NCI-H1105 treated with DMSO at 0.1 percent for 48 hours (cell line): Measurements from ENCODE around the gene SHPK.

Source experiments
- DNase-seq: peaks from one replicate; lab custom pipeline; 2025; lab: John Stamatoyannopoulos, UW

SHPK gene, protein sequence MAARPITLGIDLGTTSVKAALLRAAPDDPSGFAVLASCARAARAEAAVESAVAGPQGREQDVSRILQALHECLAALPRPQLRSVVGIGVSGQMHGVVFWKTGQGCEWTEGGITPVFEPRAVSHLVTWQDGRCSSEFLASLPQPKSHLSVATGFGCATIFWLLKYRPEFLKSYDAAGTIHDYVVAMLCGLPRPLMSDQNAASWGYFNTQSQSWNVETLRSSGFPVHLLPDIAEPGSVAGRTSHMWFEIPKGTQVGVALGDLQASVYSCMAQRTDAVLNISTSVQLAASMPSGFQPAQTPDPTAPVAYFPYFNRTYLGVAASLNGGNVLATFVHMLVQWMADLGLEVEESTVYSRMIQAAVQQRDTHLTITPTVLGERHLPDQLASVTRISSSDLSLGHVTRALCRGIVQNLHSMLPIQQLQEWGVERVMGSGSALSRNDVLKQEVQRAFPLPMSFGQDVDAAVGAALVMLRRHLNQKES

DNA sequence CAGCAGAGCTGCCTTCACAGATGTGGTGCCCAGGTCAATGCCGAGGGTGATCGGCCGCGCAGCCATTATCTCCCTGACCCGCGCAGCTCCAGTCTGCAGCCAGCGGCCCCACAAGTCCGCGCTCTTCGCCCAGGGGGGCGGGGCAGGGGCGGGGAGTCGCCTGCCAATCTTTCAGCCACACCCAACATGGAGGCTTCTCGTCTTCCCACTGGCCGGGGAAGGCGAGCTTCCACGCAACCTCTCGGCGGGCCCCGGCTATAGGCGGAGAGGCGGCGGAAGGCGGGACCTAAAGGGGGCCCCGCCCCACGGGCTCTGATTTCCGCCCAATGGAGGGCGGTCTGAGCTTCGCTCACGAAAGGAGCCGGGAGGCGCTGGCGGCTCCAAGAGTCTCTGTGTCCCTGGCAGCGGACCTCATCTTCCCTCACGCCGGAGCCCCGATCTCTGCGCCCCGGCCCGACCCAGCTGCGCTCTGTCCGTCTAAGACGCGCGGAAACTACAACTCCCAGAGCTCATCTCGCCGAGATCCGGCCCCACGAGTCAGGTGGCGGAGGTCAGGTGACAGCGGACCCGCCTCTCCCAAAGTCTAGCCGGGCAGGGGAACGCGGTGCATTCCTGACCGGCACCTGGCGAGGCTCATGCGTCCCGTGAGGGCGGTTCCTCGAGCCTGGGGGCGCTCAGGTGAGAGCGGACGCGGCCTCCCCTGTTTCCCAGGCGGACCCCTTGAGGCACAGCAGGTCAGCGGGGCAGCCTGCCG lies at the start of gene SHPK, which contains the start of gene CTNS:
SHPK (minus strand) TSS at position 97 of the 754 bp plus-strand sequence; CDS start at position 66, 31 bp downstream.
CTNS (plus strand) TSS at position 607 of the 754 bp plus-strand sequence. CDS start 3,447 bp downstream, outside the sequence.
- DNase-seq = peak; percentile 78

DNA sequence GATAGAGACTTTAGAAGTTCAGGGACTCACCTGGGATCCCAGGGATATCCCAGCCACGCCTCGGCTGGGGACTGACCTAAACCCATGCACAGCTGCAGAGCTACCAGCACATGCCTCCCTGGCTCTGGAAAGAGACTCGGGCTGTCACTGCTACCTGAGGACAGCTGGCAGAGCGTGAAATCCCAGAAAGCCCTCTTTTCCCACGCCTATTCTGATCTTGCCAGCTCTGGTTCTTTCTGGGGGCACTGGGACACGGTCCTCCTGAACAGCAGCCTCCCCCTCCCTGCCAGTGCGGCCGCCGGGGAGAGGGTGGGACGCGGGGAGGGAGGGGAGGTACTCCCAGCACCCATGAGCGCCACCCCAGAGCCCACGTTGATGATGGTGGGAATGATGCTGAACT lies 49.1 kb upstream of the SHPK start:
- no peak for DNase-seq

DNA sequence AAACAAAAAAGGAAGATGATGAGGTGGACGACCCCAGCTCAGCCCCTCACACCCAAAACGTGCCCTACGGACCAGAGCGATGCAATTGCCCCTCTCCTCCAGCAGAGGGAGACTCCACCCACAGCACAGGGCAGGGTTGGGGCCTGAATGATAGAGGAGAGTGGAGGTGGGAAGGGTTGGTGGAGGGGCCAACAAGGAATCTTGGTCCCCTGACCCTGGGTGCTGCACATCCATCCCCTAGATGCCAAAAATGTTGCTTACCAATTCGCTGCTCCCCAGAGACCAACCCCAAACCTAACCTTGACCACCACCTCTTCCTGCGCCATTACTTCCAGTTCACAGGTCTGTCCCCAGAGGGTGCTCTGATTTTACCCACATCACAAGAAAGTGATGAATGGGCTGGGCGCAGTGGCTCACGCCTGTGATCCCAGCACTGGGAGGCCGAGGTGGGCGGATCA lies 47.0 kb upstream of the SHPK start:
- DNase-seq = peak; percentile 7

DNA sequence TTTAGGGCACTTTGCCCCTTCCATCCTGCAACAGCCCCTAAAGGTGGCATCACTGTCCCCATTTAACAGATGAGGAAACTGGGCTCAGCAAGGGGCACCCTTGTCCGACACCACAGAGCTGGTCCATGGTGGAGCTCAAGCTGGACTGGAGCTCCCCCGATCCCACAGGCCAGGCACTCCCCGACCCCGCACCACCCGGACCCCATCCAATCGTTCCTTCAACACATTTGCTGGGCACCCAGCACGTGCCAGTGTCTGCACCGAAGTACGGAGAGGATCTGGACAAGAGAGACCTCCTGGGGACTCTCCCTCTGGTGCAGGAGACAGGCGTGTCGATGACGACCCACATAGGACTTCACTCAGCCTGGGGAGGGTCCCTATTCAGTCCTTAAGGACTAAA lies 46.0 kb upstream of the SHPK start:
- no peak for DNase-seq

DNA sequence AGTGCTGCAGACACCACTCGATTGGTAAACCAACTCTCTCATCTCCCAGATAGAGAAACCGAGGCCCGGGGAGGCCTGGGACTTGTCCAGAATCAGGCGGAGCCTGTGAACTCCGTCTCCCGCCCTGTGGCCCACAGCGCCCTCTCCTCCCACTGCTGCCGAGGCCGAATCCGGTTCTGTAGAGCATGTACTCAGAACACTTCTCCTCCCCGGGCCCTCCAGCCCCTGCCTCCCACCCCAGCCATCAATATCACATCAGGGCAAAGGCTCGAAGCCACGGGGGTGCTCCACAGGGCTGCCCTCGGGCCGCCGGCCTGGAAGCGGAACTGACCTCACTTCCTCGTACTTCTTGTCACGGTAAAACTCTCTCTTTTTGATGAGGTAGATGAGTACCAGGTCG lies 45.5 kb upstream of the SHPK start:
- no peak for DNase-seq

DNA sequence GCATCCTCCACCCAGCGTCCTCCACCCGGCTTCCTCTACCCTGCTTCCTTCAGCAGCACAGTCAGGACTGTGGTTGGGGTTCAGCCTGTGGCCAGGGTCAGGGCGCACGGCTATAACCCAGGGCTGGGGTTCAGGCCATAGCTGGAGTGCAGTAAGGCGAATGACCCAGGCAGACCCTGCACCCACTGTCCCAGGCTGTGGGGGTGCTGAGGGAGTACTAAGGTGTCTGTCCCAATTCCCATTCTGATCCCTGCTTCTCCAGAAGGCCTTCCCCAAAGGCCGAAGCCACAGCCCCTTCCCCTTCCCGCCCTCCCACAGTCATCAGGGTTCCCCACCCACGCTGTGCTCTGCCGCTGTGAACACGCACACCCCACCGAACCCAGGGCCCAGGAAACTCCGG lies 45.0 kb upstream of the SHPK start:
- DNase-seq = no peak

DNA sequence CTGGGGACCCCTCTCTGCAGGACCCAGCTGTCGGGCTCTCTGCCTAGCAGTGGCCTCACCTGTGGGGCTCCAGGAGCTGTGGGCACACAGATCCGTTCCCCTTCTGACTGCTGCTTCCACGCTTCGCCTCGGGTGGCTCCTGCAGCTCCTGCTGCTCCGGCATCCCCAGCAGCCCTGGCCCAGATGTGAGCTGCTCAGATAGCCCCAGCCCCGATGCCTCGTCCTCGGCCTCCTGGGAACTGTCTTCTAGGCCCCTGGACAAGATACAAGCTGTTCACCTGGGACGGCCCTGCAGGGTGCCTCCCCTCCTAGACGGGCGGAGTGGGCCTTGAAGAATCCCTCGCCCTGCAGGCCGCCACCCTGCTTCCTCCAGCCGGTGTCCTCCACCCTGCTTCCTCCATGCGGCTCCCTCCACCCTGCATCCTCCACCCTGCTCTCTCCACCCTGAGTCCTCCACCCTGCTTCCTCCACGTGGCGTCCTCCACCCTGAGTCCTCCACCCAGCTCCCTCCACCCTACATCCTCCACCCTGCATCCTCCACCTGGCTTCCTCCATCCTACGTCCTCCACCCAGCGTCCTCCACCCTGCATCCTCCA lies 43.6 kb upstream of the SHPK start:
- DNase-seq = no peak

DNA sequence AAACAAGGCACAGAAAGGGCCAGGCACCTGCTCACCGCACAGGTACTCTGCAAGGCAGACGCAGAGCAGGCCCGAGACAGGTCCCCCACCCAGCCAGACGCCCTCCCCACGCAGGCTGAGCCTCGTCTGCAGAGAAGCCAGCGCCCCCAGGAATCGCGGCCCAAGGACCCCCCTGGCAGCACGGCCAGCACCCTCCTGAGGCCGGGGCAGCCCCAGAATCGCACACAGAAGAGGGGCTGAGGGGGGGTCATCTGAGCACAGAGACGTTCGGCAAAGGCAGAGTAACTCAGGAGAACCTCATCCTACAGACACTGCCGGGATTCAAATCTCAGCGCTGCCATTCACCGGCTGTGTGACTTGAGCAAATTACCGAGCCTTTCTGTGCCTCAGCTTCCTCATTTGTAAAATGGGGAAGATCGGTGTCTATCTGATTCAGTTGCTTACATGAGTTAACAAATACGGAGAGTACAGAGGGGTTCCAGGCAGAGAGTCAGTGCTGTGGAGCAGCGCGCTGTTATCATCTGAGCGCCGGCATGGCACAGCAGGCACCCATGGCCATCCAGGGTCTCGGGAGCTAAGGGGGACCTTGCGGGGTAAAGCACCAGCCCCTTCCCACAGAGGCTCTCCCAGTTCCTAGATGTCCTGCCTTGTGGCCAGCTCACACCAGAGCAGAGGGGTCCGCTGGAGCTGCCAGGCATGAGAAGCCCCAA lies 42.9 kb upstream of the SHPK start:
- no peak for DNase-seq

DNA sequence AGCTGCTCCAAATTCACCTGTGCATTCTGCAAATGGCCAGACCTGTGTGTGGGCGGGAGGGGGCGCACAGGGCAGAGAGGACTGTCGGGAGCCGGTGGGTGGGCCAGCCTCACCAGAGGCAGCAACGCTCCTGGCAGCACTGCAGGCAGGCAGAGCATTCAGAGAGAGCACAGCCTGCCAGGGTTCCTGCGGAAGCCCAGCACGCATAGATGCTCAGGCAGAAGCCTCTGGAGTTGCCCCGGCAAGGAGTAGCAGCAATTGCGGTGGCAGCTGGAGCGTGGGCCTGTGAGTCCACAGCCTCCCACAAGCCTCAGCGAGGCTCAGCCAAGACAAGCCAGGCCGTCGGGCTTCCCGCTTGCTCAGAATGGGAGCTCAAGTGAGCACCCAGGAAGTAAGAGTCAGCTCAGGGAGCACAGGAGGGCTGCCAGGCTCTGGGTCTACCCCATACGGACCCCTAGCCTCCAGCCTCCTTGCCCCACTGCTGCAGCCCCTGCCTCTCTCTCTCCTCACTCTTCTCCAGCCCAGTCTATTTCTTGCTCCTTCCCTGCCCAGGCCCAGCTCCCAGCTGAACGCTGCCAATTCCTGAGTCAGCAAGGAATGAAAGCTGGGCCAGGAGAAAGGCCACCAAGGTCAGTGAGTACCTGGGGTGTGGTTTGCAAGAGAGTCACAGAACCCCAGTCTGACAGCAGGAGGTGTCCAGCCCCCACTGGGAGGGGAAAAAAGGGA lies 42.2 kb upstream of the SHPK start:
- no peak for DNase-seq

DNA sequence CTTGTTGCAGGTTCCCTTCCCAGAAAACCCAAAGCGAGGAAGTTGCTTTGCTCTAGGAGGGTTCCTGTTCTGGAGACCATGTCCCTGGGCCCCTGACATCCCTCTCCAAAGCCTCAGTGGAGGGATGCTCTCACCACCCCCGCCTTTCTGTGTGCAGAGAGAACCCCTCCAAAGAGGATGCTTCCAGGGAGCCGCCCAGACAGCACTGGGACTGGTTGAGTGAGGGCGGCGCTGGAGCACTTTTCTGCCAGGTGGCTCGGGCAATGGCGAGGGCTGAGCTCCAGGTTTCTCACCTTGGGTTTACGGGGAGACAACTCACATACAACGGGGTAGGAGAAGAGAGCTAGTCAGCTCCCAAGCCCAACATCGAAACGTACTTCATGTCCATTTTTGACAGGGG lies 39.8 kb upstream of the SHPK start:
- no peak for DNase-seq

DNA sequence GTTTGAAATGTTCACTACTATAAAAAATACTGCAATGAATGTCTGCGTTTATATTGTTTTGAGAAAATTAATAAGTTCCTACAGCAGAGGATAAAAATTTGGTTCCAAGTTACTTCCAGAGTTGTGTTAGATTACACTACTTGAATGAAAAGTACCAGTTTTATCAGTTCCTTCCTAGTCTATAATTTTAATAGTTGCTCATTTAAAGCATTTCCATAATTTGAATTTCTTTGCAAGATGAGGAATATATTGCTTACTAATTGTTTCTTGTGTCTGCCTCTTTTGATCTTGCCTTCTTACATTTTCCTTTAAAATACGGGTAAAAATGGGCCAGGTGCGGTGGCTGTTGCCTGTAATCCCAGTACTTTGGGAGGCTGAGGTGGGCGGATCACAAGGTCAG lies 36.5 kb upstream of the SHPK start:
- no peak for DNase-seq

DNA sequence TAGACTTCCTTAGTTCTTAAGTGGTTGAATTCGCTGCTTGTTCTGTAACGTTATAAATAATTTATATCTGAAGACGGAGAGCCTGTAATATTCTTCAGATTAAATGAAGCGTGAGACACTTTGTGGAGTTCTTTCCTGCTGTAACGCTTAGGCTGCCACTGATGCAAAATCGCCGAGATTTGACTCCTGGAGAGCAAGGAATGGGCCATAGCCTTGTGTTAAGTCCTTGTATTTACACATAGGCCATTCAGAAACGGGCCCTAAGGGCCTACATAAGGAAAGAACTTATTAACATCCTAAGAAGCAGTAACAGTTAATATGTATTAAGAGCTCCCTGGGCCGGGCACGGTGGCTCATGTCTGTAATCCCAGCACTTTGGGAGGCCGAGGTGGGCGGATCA lies 33.5 kb upstream of the SHPK start:
- no peak for DNase-seq

DNA sequence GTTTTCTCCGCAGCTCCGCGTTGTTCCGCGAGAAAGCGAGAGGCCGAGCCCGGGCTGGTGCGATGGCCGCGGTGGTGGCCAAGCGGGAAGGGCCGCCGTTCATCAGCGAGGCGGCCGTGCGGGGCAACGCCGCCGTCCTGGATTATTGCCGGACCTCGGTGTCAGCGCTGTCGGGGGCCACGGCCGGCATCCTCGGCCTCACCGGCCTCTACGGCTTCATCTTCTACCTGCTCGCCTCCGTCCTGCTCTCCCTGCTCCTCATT lies 33.0 kb upstream of the SHPK start:
- no peak for DNase-seq

DNA sequence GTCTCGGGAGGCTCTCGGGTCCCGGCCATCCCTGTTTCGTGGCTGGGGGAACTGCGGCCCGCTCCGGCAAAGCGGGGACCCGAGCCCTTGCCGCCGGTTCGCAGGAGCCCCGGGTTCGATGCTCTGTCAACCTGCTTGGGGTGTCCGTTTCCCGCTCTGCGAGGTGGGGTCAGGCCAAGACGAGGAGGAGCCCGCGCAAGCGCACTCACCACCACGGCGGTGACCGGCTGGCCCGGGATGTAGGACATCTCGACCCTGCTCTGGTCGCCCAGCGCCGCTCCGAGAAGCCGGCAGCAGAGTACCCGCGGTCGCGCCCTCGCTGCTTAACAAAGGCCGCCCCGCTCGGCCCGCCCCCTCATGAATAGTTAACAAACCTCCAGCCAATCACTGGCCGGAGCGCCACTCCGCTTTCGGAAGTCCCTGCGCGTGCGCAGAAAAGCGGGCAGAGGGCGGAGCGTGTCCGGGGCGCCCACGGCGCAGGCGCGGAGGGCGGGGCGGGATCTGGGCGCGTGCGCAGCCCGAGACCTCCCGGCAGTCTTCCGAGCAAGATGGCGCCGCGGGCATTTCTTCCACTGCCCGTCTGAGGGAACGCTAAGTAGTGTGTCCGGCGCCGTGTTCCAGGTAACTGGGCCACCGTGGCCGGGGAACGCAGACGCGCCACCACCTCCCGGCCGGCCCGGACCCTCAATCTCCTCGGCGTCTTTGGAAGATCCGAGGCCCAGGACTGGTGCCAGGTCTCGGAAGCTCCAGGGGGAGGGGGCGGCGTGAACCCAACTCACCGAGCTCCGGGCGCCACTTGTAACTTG lies 32.4 kb upstream of the SHPK start, which contains the start of the genes EMC6 and TAX1BP3:
EMC6 (plus strand) TSS at position 534 of the 806 bp plus-strand sequence. CDS start 335 bp downstream, outside the sequence.
TAX1BP3 (minus strand) TSS at position 300 of the 806 bp plus-strand sequence; CDS start at position 248, 52 bp downstream.
- peak; percentile 89 for DNase-seq

DNA sequence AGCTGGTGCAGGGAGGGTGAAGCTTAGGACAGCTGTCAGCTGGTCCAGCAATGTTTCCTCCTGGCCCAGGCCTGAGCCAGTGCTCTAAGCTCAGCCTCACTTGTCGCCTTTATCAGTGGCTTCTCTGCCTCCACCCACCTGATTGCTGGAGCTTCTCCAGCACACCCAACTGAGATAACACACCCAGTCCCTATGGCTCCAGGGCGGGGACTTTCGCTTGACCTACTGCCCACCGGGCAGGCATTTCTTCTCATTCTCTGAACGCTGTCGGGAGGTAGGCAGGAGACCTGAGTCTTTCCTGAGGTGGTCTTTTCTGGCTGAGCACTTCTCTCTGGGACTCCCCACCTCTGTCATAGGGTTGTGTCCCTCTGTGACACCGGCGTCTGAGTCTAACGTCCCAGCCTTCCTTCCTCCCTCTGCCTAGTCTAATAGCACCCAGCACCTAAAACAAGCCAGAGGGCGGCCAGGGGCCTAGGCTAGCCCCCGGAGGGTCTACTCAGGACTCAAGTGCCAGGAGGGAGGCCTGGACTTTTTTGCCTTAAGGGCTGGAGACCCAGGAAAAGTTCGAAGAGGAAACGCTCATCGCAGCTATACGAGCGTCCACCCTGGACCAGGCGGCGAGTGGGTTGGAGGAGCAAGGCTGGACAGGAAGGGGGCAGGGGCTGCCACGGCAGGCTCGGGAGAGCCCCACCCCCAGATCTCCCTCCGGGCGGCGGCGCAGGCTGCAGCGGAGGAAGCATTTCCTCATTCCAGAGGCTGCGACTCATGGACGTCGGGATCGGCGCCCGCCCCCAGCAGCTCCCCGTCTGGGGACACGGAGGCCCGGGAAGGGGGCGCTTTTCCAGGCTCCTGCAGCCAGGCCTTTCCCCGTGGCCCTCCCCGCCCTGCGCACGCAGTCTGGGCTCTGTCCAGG lies 31.6 kb upstream of the SHPK start:
- DNase-seq = peak; percentile 22

DNA sequence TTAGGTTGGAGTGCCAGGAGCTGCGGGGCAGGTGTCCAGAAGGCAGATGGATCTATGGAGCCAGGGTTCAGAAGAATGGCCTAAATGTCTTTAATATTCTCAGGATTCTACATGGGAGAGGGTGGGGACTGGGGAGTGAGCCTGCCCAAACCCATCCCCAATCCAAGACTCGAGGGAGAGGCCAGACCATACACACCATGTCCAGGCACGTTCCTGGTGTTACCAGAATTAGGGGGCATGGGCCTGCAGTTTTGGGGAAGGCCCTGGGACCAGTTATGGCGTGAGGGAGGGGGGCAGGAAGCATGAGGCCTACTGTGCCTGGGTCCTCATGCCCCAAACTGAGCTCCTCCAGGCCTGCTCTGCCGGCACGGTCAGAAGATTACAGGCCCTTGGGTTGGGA lies 30.5 kb upstream of the SHPK start:
- no peak for DNase-seq

DNA sequence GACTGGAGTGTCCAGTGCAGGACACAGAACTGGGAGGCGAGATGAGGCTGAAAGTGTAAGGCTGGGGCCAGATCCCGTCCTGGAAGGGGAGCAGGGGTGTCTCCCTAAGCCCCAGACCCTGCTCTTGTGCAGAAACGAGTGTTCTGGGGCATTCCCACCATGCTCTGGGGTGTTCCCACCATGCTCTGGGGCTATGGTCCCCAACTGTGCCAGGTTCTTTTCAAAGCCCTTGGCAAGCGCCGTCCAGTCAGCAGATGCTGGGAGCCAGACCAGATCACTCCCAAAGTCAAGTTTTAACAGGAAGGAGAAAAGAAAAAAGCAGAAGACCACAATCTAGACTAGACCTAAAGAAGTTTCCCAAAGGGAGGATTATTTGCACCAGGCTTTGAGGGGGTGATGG lies 29.8 kb upstream of the SHPK start:
- DNase-seq = no peak

DNA sequence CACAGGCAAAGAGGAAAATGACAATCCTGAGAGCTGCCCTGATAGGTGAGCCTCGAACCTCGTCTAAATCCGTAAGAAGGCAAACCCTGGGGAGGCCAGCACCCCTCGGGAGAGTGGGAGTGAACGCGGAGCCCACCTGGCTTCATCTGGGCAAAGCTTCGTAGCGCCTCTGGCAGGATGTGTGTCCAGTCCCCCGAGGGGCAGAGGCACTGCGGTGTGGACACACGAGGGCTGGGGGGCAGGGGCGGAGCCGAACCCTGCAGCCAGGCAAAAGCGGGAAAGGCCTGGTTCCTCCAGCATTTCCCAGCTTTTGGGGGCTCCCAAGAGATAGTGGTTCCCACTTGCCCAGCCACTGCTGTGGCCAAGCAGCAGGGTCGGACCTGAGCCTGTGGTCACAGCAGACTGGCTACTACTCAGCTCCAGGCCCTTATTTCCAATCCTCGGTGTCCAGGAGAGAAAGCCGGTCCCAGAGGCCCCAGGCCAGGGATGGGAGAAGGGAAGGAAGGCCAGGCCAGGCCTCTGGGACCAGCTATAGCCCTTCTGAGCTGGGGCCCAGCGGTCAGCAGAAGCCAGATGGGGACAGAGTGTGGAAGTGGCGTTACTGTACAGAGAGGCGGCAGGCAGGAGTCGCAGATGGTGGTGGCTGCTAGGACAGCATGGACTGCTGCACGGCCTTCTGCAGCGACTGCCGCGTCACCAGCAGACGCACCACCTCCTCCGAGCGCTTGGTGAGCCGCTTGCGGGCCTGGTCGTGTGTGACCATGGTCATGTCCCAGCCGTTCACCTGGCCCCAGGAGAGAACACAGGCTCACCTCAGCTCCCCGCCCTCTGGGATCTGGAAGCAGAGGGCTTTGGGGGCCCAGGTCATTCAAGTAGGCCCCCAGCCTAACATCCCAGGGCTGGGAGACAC lies 27.3 kb upstream of the SHPK start:
- no peak for DNase-seq
